GM12891 (cell line): ENCODE results near the gene TMEM221.
"Not testable (repeated sequence)": the region's sequence is repeated elsewhere in the genome, so short reads cannot be mapped to it uniquely, and the experiment has no call there.

ENCODE experiments used
- POLR2A ChIP-seq: IDR thresholded peaks from 2 replicates; pipeline ENCODE4 v1.6.1; 2011; ENCODE audit warnings: low read depth, low read length, control low read depth
- SPI1 ChIP-seq: IDR thresholded peaks from 2 replicates; pipeline ENCODE4 v1.6.1; 2011; ENCODE audit warnings: low read depth, low read length, control low read depth

GRCh38 chr19:17475011-17475540 is 26.6 kb upstream of the TMEM221 start:
- TF ChIP-seq POLR2A, SPI1: not testable (repeated sequence)
